AG04450 (cell line): Measurements from ENCODE around the gene MEF2C. TPM values are rescaled to one million over a fixed set of nuclear protein-coding genes. Genes with fewer than 3 reads are reported as not detected.

Experiments
- CTCF ChIA-PET: fragments of 300-600, 350-600 bp; formaldehyde crosslinking; extraction: SDS; loops from one replicate; lab custom pipeline; 2022; ENCODE audit warnings: antibody characterized with exemption, inconsistent platforms; lab: Charles Lee
- POLR2A ChIA-PET: fragments of 350-600 bp; formaldehyde crosslinking; extraction: SDS; loops from one replicate; lab custom pipeline; 2021; ENCODE audit warnings: antibody characterized with exemption, inconsistent platforms; lab: Yijun Ruan, JAX
- DNase-seq: peaks from one replicate; pipeline ENCODE4 v3.0.0-alpha.2; 2011; ENCODE audit warnings: low read depth, low spot score
- H3K27ac ChIP-seq: one replicate; pipeline ENCODE4 v1.5.1; 2012; ENCODE audit warnings: low read depth, low read length, control low read depth
- H3K27me3 ChIP-seq: one replicate; pipeline ENCODE4 v1.6.0; 2012; ENCODE audit warnings: low read length; ENCODE audit not compliant: control insufficient read depth, insufficient read depth
- H3K4me3 ChIP-seq: 2 replicates; pipeline ENCODE4 v1.5.1; 2011; ENCODE audit warnings: mild to moderate bottlenecking, low read depth, low read length, control low read depth
- H3K9me3 ChIP-seq: 2 replicates; pipeline ENCODE4 v1.5.1; 2012; ENCODE audit warnings: low read length; ENCODE audit not compliant: control insufficient read depth, insufficient read depth
- polyA plus RNA-seq: library from polyadenylated mRNA; depleted of rRNA; stranded (reverse); fragments of >200 nt; gene quantifications from 2 replicates; pipeline ENCODE4 v1.2.3, GENCODE V29; 2011
- TF ChIP-seq, protein P1 (sequence below): IDR thresholded peaks from 2 replicates; pipeline ENCODE4 v1.5.1; 2011; ENCODE audit warnings: low read depth, low read length, control low read depth, inconsistent platforms

Gene MEF2C
- polyA plus RNA-seq, 1 experiment: 3.9 TPM

GRCh38 chr5:88693071-88693932 is 189.7 kb downstream of the MEF2C start:
- DNase-seq: no peak
- POLR2A ChIA-PET: no interaction called here
- Histone ChIP-seq H3K4me3 (no peak overlapping the region), H3K27me3 (peaks cover 78% of the 10 kb centered on the region), H3K27ac (no peak overlapping the region), H3K9me3 (no peaks in the 10 kb centered on the region; the same call in 1 of the 2 replicates)
- TF ChIP-seq, protein P1, sequence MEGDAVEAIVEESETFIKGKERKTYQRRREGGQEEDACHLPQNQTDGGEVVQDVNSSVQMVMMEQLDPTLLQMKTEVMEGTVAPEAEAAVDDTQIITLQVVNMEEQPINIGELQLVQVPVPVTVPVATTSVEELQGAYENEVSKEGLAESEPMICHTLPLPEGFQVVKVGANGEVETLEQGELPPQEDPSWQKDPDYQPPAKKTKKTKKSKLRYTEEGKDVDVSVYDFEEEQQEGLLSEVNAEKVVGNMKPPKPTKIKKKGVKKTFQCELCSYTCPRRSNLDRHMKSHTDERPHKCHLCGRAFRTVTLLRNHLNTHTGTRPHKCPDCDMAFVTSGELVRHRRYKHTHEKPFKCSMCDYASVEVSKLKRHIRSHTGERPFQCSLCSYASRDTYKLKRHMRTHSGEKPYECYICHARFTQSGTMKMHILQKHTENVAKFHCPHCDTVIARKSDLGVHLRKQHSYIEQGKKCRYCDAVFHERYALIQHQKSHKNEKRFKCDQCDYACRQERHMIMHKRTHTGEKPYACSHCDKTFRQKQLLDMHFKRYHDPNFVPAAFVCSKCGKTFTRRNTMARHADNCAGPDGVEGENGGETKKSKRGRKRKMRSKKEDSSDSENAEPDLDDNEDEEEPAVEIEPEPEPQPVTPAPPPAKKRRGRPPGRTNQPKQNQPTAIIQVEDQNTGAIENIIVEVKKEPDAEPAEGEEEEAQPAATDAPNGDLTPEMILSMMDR: no peak
- CTCF ChIA-PET: interaction anchor here (1.2 to 4.4 kb wide), 2 partner anchors 27 to 914 kb away, joined by 3 to 141 read pairs; no protein-coding TSS in a partner anchor

GRCh38 chr5:88691945-88692868 is 190.8 kb downstream of the MEF2C start:
- CTCF ChIA-PET: interaction anchor here (0.6 to 4.4 kb wide), 30 partner anchors 10 to 1712 kb away, joined by 3 to 141 read pairs (median 4); partner anchors contain the start of gene CCNH
- TF ChIP-seq, protein P1: no peak
- H3K27me3 ChIP-seq: peaks cover 89% of the 10 kb centered on the region
- POLR2A ChIA-PET: no interaction called here
- H3K9me3 ChIP-seq: no peaks in the 10 kb centered on the region; the same call in 1 of the 2 replicates
- 0 out of 2 replicates have a peak overlapping the region, but pooled peaks have one; percentile 4 for H3K4me3 ChIP-seq
- DNase-seq: no peak
- H3K27ac ChIP-seq: no peak overlapping the region

GRCh38 chr5:88691230-88691582 is 191.8 kb downstream of the MEF2C start:
- ChIA-PET CTCF (interaction anchor here (0.6 to 4.4 kb wide), 52 partner anchors 10 to 1783 kb away, joined by 3 to 141 read pairs (median 4); partner anchors contain the start of genes CCNH and MBLAC2), POLR2A (no interaction called here)
- Histone ChIP-seq H3K4me3 (peak overlapping the region; percentile 22; the same call in 1 of the 2 replicates), H3K27ac (no peak overlapping the region), H3K9me3 (no peaks in the 10 kb centered on the region; the same call in 1 of the 2 replicates), H3K27me3 (peaks cover 99% of the 10 kb centered on the region)
- TF ChIP-seq, protein P1: no peak
- no peak for DNase-seq

- Histone ChIP-seq H3K27me3 (peaks cover 100% of the 10 kb centered on the region), H3K4me3 (peak overlapping the region; percentile 22; the same call in 1 of the 2 replicates), H3K27ac (no peak overlapping the region), H3K9me3 (no peaks in the 10 kb centered on the region; the same call in 1 of the 2 replicates)
- DNase-seq: peak; percentile 18
- ChIA-PET CTCF (interaction anchor here (0.6 to 4.4 kb wide), 58 partner anchors 9 to 1784 kb away, joined by 3 to 141 read pairs (median 4); partner anchors contain the start of genes CCNH and MBLAC2), POLR2A (no interaction called here)
- TF ChIP-seq, protein P1: peak; percentile 99
These were observed 192.4 kb downstream of the MEF2C start for GRCh38 chr5:88690409-88691229.
